ENCODE measurements around the gene ARSA.

GRCh38 chr22:50587407-50587806, 40.5 kb downstream of the ARSA start:
- no peak for TF ChIP-seq CTCF (IDR thresholded peaks at IDR 0.05)
- no peak for TF ChIP-seq POLR2A (IDR thresholded peaks at IDR 0.05)
- no peak for TF ChIP-seq POLR2AphosphoS5 (IDR thresholded peaks at IDR 0.05; ENCODE audit: insufficient read depth in 1 of 2, low read depth in 1 of 2)
